SIG-M5 treated with dmso at 0.1 percent for 504 hours (cell line): ENCODE data around the gene CAB39L.

Source experiments
- DNase-seq: peaks from one replicate; lab custom pipeline; 2025; ENCODE audit not compliant: unreplicated experiment; lab: John Stamatoyannopoulos, UW

Gene CAB39L

GRCh38 chr13:49443704-49444523 lies at the start of gene CAB39L, which contains the start of gene SETDB2:
Gene CAB39L (minus strand): TSS chr13:49444064. CDS start chr13:49382910, 61,154 bp downstream.
Gene SETDB2 (plus strand): TSS chr13:49444274. CDS start chr13:49451894, 7,620 bp downstream.
- DNase-seq, result peak; percentile 98

DNA sequence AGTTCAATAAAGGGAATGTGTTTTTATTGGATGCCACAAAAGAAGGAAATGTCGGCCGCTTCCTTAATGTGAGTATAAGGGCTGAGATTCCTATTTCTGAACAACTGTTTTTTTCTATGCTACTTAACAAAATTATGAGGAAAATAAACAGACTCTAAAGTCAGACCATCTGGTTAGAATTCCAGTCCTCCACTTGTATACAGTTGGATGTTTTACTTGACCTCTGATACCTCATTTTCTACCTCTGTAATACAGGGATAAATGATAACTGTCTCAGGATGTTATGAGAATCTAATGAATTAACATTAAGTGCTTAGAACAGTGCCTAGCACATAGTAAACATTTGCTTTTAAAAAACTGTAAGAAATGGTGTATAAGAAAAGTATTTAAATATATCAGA lies 44.7 kb upstream of the CAB39L start:
- DNase-seq, result no peak

GRCh38 chr13:49481788-49482187 lies 37.9 kb upstream of the CAB39L start:
- no peak for DNase-seq

GRCh38 chr13:49476529-49476928 lies 32.7 kb upstream of the CAB39L start:
- no peak for DNase-seq

DNA sequence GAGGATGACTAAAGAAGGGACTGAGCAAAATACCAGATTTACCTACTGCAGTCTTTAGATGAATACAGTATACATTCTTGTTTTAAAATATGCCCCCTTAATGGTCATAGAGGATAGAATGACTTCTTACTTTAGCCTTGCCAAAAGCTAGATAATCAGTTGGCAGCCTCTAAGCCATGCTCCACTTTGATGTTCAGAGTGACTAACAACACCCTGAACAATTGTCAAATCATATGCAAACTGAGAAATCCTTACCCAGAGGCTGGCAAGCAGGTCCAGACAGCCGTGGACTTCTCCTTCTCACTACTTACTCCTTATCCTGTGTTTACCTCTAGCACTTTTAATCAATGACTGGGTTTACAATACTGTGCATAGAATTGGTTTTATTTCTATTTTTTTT lies 28.3 kb upstream of the CAB39L start:
- no peak for DNase-seq

- no peak for DNase-seq
Observed at GRCh38 chr13:49466292-49466838, 22.5 kb upstream of the CAB39L start.

DNA sequence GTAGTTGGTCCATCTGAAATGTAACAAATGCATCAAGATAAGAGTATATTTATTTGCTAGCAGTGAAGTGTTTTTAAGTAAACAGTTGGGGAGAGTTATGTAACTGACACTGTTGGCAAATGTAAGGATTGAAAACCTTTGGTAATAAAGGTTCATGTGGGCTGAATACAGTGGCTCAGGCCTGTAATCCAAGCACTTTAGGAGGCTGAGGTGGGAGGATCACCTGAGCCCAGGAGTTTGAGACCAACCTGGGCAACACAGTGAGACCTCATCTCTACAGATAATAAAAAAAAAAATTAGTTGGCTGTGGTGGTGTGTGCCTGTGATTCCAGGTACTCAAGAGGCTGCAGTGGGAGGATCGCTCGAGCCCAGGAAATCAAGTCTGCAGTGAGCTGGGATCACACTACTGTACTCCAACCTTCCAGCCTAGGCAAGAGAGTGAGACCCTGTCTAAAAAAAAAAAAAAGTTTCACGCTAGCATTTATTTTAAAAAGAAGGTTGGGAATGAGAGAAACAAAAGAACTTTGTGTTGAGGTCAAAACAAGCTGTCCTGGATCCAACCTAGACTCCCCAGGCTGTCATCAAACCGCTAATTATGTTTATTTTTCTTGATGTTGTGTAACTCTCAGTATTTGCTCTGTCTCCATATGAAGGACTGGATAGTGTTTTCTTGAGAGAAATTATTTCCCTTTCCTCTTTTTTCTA lies 20.9 kb upstream of the CAB39L start:
- no peak for DNase-seq

DNA sequence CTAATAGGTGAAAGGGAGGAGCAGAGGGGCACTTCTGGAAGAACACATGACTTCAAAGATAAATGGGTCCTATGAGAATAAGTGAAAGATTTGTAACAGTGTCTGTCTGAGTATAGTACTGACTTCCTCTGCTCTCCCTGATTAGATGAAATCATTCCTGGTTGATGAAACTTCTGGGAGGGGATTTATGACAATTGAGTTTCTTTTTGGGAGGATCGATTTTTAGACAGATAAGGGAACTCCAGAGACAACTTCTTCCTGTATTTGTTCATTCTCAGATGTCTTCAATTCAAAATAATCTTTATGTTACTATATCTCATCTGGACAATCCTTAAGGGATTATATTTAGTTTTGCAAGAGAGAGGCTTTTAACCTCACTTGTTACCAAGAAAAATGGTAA lies 20.2 kb upstream of the CAB39L start:
- DNase-seq, result no peak

GRCh38 chr13:49459580-49459979 lies 15.7 kb upstream of the CAB39L start:
- no peak for DNase-seq

GRCh38 chr13:49457221-49457620 lies 13.4 kb upstream of the CAB39L start:
- DNase-seq, result no peak

DNA sequence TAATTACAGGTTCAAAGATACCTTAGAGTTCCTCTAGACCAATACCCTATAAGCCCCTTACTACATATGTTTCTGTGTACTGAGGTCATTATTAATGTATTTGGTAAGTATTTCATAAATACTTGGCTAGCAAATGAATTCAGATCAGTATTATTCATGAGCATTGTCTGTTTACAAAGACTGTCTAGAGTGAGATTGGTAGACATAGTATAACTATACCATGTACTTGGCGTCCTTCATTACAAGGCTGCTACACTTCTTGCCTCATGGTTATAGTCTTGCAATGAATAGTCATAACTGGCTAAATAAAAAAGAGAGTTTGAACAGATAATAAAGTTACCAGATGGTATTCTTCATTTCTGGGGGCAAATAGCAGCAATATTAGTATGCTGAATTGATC lies 12.3 kb upstream of the CAB39L start:
- DNase-seq, result no peak

- no peak for DNase-seq
Observed at GRCh38 chr13:49455007-49455398, 11.1 kb upstream of the CAB39L start.

DNA sequence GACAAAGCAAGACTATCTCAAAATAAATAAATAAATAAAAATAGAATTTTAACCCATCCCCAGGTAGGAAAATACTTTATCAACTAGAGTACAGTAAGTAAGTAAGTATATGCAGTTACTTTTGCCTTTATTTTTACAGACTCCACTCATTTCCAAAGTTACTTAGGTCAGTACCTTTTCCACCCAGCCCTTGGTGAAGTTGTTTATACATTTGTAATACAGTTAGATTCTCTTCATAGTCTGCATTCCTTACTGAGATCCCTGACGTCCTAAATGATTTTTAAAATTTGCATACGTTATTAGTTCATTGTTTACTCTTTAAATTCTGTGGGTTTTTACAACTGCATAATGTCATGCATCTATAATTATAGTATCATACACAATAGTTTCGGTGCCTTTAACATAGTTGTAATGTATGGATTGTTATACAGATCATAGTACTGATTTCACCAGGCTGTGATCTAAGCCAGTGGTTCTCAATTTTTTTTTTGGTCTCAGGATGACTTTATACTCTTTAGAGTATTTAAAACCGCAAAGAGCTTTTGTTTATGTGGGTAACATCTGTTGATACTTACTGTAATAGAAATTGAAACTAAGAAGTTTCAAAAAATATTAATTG lies 10.6 kb upstream of the CAB39L start:
- no peak for DNase-seq

GRCh38 chr13:49453465-49453864 lies 9.6 kb upstream of the CAB39L start:
- DNase-seq, result no peak

DNA sequence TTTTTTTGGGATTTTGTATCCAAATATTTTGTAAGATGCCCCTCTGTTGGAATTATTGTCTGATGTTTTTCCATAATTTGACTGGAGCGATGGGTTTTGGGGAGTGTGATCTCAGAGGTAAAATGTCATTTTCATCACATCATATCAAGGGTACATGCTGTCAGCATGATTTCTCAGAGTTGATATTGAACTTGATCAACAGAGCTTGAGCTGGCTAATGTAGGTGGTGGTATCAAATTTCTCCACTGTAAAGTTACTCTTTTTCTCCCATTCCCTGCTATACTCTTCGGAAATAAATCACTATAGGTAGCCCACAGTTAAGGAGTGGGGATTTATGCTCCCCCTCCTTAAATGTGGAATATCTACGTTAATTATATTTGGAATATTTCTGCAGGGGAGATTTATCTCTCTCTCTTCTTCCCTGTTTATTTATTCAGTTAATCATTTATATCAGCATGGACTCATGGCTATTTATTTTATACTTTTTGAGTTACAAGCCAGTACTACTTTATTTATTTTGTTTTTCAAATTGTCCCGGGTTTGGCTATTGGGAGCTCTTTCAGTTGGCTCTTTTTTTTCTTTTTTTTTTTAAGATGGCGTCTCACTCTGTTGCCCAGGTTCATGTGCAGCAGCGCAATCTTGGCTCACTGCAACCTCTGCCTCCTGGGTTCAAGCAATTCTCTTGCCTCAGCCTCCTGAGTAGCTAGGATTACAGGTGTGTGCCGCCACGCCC lies 9.0 kb upstream of the CAB39L start:
- no peak for DNase-seq

DNA sequence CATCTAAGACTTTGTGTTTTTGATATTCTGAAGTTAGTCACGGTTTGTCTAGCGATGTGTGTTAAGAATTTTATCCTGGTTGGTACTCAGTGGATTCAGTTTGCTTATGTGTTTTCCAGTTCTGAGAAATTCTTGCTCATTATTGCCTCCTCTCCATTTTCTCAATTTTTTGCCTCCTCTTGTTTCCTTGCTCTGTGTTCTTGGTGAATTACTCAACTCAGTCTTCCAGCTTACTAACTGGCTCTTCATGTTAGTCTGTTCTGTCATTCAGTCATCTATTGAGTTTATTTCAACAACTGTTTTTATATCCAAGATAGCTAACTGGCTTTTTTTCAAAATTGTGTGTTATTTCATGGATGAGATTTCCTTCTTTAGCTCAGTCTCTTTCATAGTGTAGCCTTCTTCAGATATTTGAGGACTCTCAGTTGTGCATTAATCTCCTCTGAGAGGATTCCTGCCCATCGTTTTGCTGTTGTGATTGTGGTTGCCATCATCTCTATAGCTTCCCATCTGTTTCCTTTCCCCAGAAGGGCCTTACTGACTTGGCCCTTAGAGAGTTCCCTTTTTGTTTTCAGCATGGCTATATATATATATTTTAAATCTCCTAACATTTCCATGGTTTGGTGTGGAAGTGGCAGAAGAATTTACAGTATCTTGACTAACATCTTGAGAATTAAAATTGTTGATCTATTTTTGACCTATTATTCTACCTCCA lies 6.4 kb upstream of the CAB39L start:
- peak; percentile 28 for DNase-seq

GRCh38 chr13:49448753-49449152 lies 4.9 kb upstream of the CAB39L start:
- DNase-seq, result no peak

DNA sequence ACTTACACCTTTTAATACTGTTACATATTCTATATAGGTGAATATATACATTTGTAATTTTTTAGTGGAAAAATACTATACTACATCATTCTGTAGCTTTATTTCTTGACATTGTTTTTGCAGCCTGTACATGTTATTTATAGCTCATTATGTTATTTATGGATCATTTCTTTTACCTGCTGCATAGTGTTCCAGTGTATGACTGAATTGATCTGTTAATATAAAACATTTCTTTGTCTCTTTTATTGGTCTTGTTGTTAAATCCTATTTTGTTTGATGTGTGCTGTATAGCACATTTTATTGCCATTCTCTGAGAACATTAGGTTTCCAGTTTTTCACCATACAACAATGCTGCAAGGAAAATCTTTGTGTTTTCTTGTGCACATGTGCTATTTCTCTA lies 2.6 kb upstream of the CAB39L start:
- DNase-seq, result no peak

GRCh38 chr13:49444524-49445395 lies 896 bp upstream of the CAB39L start:
- DNase-seq, result peak; percentile 97
